Trophoblast cell (in vitro differentiated cells and primary cell): Measurements from ENCODE around the gene NPIPB2.

ENCODE experiments used
- DNase-seq, 2 donors: peaks; one replicate each; pipeline ENCODE4 v3.0.0-alpha.2; 2016
- H2AFZ ChIP-seq: 2 replicates; pipeline ENCODE4 v1.6.1; 2013; ENCODE audit warnings: low read length, moderate library complexity, mild to moderate bottlenecking; ENCODE audit not compliant: insufficient read depth, poor library complexity
- H2AK5ac ChIP-seq: 2 replicates; pipeline ENCODE4 v1.6.1; 2013; ENCODE audit warnings: mild to moderate bottlenecking, low read length
- H2BK120ac ChIP-seq: 2 replicates; pipeline ENCODE4 v1.6.1; 2013; ENCODE audit warnings: low read length, mild to moderate bottlenecking, moderate library complexity; ENCODE audit not compliant: insufficient read depth, poor library complexity
- H2BK12ac ChIP-seq: 2 replicates; pipeline ENCODE4 v1.6.1; 2013; ENCODE audit warnings: mild to moderate bottlenecking, low read length, moderate library complexity
- H2BK5ac ChIP-seq: 2 replicates; pipeline ENCODE4 v1.6.1; 2013; ENCODE audit warnings: low read length, low read depth, moderate library complexity, mild to moderate bottlenecking; ENCODE audit not compliant: poor library complexity
- H3K14ac ChIP-seq: 2 replicates; pipeline ENCODE4 v1.6.1; 2013; ENCODE audit warnings: mild to moderate bottlenecking, low read length
- H3K18ac ChIP-seq: 2 replicates; pipeline ENCODE4 v1.6.1; 2013; ENCODE audit warnings: mild to moderate bottlenecking, low read length
- H3K23ac ChIP-seq: 2 replicates; pipeline ENCODE4 v1.6.1; 2013; ENCODE audit warnings: low read length
- H3K27ac ChIP-seq: 2 replicates; pipeline ENCODE4 v1.5.1; 2013; ENCODE audit warnings: low read depth, mild to moderate bottlenecking, inconsistent platforms, low read length, moderate library complexity
- H3K27me3 ChIP-seq: 2 replicates; pipeline ENCODE4 v1.6.1; 2013; ENCODE audit warnings: inconsistent platforms, mild to moderate bottlenecking, low read length, moderate library complexity; ENCODE audit not compliant: insufficient read depth
- H3K36me3 ChIP-seq, 2 experiments: 1 replicate in 1 of 2; 2 replicates in 1 of 2; pipeline ENCODE4 v1.6.1; 2013; ENCODE audit warnings: low read length in 2 of 2, mild to moderate bottlenecking in 2 of 2, moderate library complexity in 1 of 2; ENCODE audit not compliant: insufficient read depth in 2 of 2, control insufficient read depth in 1 of 2
- H3K4ac ChIP-seq: 2 replicates; pipeline ENCODE4 v1.6.1; 2013; ENCODE audit warnings: low read depth, mild to moderate bottlenecking, low read length, moderate library complexity
- H3K4me1 ChIP-seq, 2 experiments: 1 replicate in 1 of 2; 2 replicates in 1 of 2; pipeline ENCODE4 v1.6.1; 2013; ENCODE audit warnings: low read length in 2 of 2, mild to moderate bottlenecking in 2 of 2, moderate library complexity in 1 of 2; ENCODE audit not compliant: insufficient read depth in 2 of 2, control insufficient read depth in 1 of 2
- H3K4me2 ChIP-seq: 2 replicates; pipeline ENCODE4 v1.6.1; 2013; ENCODE audit warnings: inconsistent platforms, mild to moderate bottlenecking, low read length, moderate library complexity
- H3K4me3 ChIP-seq: 2 replicates; pipeline ENCODE4 v1.5.1; 2013; ENCODE audit warnings: mild to moderate bottlenecking, low read depth, low read length, inconsistent platforms
- H3K79me1 ChIP-seq: one replicate; pipeline ENCODE4 v1.6.1; 2013; ENCODE audit warnings: low read length
- H3K79me2 ChIP-seq: 2 replicates; pipeline ENCODE4 v1.6.1; 2013; ENCODE audit warnings: low read length, mild to moderate bottlenecking; ENCODE audit not compliant: control insufficient read depth, insufficient read depth, poor library complexity
- H3K9ac ChIP-seq: 2 replicates; pipeline ENCODE4 v1.6.1; 2013; ENCODE audit warnings: mild to moderate bottlenecking, low read length
- H3K9me3 ChIP-seq: 2 replicates; pipeline ENCODE4 v1.6.1; 2013; ENCODE audit warnings: low read depth, mild to moderate bottlenecking, control low read depth, inconsistent platforms, low read length; ENCODE audit not compliant: insufficient read depth
- H4K12ac ChIP-seq: 2 replicates; pipeline ENCODE4 v1.6.1; 2013; ENCODE audit warnings: low read depth, mild to moderate bottlenecking, low read length, moderate library complexity
- H4K8ac ChIP-seq: 2 replicates; pipeline ENCODE4 v1.6.1; 2013; ENCODE audit warnings: low read depth, mild to moderate bottlenecking, low read length, moderate library complexity
- H4K91ac ChIP-seq: one replicate; pipeline ENCODE4 v1.6.1; 2013; ENCODE audit warnings: low read depth, mild to moderate bottlenecking, low read length, moderate library complexity
- WGBS: extraction: QIAGEN DNeasy Blood & Tissue Kit; methylation state at CpG from one replicate; pipeline ENCODE4 v1.1.7; 2013; ENCODE audit warnings: missing lambda C conversion rate; ENCODE audit not compliant: insufficient read length, insufficient coverage; ENCODE audit errors: extremely low coverage; 5-methylcytosine and 5-hydroxymethylcytosine counted together

NPIPB2 gene

GRCh38 chr16:11950388-11950787 lies 8.5 kb upstream of the NPIPB2 start:
- Histone ChIP-seq H4K91ac (no peak overlapping the region), H3K27me3 (no peaks in the 10 kb centered on the region), H3K36me3 (no peaks in the 10 kb centered on the region), H2BK120ac (no peak overlapping the region), H3K4me3 (no peak overlapping the region), H3K23ac (no peak overlapping the region), H3K4me1 (peaks cover 0 to 2% of the 10 kb centered on the region in 2 experiments), H3K4ac (no peak overlapping the region), H3K9me3 (no peaks in the 10 kb centered on the region), H3K14ac (no peak overlapping the region), H4K8ac (no peak overlapping the region), H2AFZ (no peak overlapping the region), H3K27ac (no peak overlapping the region), H3K79me1 (no peaks in the 10 kb centered on the region), H2AK5ac (no peak overlapping the region), H3K18ac (no peak overlapping the region), H3K79me2 (no peaks in the 10 kb centered on the region), H3K4me2 (no peak overlapping the region), H2BK12ac (no peak overlapping the region), H4K12ac (no peak overlapping the region), H3K9ac (no peak overlapping the region), H2BK5ac (no peak overlapping the region)
- WGBS: no CpG with 5 or more reads among the region's 5 CpGs
- no peak for DNase-seq

- DNase-seq: peak; percentile 54 to 75
- H3K23ac ChIP-seq: no peak overlapping the region
- WGBS: no CpG with 5 or more reads among the region's 4 CpGs
- no peak overlapping the region for H2BK12ac ChIP-seq
- no peak overlapping the region for H3K27ac ChIP-seq
- no peak overlapping the region for H4K12ac ChIP-seq
- no peaks in the 10 kb centered on the region for H3K79me2 ChIP-seq
- H3K27me3 ChIP-seq: no peaks in the 10 kb centered on the region
- H3K36me3 ChIP-seq: no peaks in the 10 kb centered on the region
- H3K79me1 ChIP-seq: no peaks in the 10 kb centered on the region
- H3K4ac ChIP-seq: no peak overlapping the region
- H2BK5ac ChIP-seq: no peak overlapping the region
- H3K18ac ChIP-seq: no peak overlapping the region
- H2AK5ac ChIP-seq: no peak overlapping the region
- no peak overlapping the region for H4K8ac ChIP-seq
- H3K4me1 ChIP-seq: peaks cover 0 to 2% of the 10 kb centered on the region in 2 experiments
- H3K9me3 ChIP-seq: no peaks in the 10 kb centered on the region
- no peak overlapping the region for H2BK120ac ChIP-seq
- no peak overlapping the region for H4K91ac ChIP-seq
- H3K4me3 ChIP-seq: no peak overlapping the region
- no peak overlapping the region for H3K14ac ChIP-seq
- H3K9ac ChIP-seq: no peak overlapping the region
- no peak overlapping the region for H3K4me2 ChIP-seq
- H2AFZ ChIP-seq: no peak overlapping the region
Measured at GRCh38 chr16:11949527-11949926, 7.7 kb upstream of the NPIPB2 start.

GRCh38 chr16:11948819-11949218 lies 7.0 kb upstream of the NPIPB2 start:
- Histone ChIP-seq H2BK5ac (no peak overlapping the region), H3K4me1 (peaks cover 0 to 2% of the 10 kb centered on the region in 2 experiments), H3K27me3 (no peaks in the 10 kb centered on the region), H3K23ac (no peak overlapping the region), H2BK12ac (no peak overlapping the region), H3K36me3 (no peaks in the 10 kb centered on the region), H4K91ac (no peak overlapping the region), H2AK5ac (no peak overlapping the region), H3K9ac (no peak overlapping the region), H3K4me3 (no peak overlapping the region), H3K9me3 (no peaks in the 10 kb centered on the region), H3K27ac (no peak overlapping the region), H4K8ac (no peak overlapping the region), H3K14ac (no peak overlapping the region), H3K4ac (no peak overlapping the region), H2AFZ (no peak overlapping the region), H2BK120ac (no peak overlapping the region), H3K79me1 (no peaks in the 10 kb centered on the region), H3K4me2 (no peak overlapping the region), H3K18ac (no peak overlapping the region), H4K12ac (no peak overlapping the region), H3K79me2 (no peaks in the 10 kb centered on the region)
- peak; percentile 48 to 81 for DNase-seq
- WGBS: no CpG with 5 or more reads among the region's 5 CpGs

GRCh38 chr16:11946433-11946832 lies 4.6 kb upstream of the NPIPB2 start:
- H4K91ac ChIP-seq: no peak overlapping the region
- H3K9ac ChIP-seq: no peak overlapping the region
- H4K12ac ChIP-seq: no peak overlapping the region
- H3K4me3 ChIP-seq: no peak overlapping the region
- H3K27me3 ChIP-seq: no peaks in the 10 kb centered on the region
- DNase-seq: no peak
- no peak overlapping the region for H4K8ac ChIP-seq
- no peaks in the 10 kb centered on the region for H3K79me1 ChIP-seq
- no peaks in the 10 kb centered on the region for H3K79me2 ChIP-seq
- no peak overlapping the region for H3K18ac ChIP-seq
- WGBS: no CpG with 5 or more reads among the region's 3 CpGs
- no peak overlapping the region for H3K4ac ChIP-seq
- peaks cover 0 to 2% of the 10 kb centered on the region in 2 experiments for H3K4me1 ChIP-seq
- H2BK5ac ChIP-seq: no peak overlapping the region
- H3K36me3 ChIP-seq: no peaks in the 10 kb centered on the region
- no peak overlapping the region for H3K4me2 ChIP-seq
- H2AFZ ChIP-seq: no peak overlapping the region
- H2AK5ac ChIP-seq: no peak overlapping the region
- H3K14ac ChIP-seq: no peak overlapping the region
- no peak overlapping the region for H2BK120ac ChIP-seq
- no peaks in the 10 kb centered on the region for H3K9me3 ChIP-seq
- H2BK12ac ChIP-seq: no peak overlapping the region
- no peak overlapping the region for H3K23ac ChIP-seq
- no peak overlapping the region for H3K27ac ChIP-seq
